NK-92 (cell line): ENCODE measurements around the gene ASPSCR1.
"Not testable (repeated sequence)": the region's sequence is repeated elsewhere in the genome, so short reads cannot be mapped to it uniquely, and the experiment has no call there.

Experiments used
- DNase-seq: peaks from one replicate; lab custom pipeline; 2025; ENCODE audit not compliant: unreplicated experiment; lab: John Stamatoyannopoulos, UW

The ASPSCR1 gene

DNA sequence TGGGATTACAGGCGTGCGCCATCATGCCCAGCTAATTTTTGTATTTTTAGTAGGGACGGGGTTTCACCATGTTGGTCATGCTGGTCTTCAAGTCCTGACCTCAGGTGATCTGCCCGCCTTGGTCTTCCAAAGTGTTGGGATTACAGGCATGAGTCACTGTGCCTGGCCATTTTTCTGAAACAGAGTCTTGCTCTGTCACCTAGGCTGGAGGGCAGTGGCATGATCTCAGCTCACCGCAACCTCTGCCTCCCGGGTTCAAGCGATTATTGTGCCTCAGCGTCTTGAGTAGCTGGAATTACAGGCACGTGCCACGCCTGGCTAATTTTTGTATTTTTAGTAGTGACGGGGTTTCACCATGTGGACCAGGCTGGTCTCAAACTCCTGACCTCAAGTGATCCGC, 4.1 kb downstream of the ASPSCR1 start:
- not testable (repeated sequence) for DNase-seq

DNA sequence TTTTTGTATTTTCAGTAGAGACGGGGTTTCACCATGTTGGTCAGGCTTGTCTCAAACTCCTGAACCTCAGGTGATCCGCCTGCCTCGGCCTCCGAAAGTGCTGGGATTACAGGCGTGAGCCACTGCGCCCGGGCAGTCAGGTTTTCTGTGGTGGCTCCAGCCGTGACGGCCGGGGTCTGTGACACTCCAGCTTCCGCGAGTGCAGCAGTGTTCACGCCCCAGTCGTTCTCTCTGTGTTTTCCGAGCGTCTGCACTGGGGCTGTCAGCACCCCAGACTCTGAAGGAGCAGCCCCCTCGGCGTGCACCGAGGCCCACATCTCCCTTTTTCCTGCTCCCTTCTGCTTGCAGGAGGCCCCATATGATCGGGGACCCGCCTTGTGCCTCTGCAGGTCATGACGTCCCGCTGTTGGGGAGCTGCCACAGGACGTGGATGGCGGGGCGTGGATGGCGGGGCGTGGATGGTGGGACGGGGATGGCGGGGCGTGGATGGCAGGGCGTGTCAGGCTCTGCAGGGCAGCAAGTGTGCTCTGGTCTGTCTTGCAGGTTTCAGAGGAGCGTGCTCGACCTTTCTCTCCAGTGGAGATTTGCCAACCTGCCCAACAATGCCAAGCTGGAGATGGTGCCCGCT, 5.7 kb downstream of the ASPSCR1 start:
- no peak for DNase-seq

DNA sequence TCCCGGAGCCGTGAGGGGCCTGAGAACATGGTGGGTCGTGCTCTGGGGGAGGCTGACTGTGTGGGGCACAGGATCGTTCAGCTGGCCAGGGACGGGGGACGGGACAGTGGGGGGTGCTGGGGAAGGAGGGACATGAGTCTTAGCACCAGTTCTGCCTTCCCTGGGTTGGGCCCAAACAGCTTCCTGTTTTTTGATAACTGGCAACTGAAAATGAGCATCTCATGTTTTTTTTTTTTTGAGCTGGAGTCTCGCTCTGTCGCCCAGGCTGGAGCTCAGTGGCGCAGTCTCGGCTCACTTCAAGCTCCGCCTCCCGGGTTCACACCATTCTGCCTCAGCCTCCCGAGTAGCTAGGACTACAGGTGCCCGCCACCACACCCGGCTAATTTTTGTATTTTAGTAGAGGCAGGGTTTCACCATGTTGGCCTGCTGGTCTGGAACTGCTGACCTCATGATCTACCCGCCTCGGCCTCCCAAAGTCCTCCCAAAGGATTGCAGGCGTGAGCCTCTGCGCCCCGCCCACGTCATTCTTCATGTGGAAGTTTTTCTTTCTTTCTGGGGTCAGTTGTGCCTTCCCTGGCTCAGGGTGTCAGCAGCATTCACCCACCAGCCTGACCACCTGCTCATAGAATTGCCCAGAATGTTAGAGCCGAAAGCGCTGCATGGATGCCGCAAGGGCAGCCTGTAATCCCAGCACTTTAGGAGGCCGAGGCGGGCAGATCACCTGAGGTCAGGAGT, 6.4 kb downstream of the ASPSCR1 start:
- no peak for DNase-seq

DNA sequence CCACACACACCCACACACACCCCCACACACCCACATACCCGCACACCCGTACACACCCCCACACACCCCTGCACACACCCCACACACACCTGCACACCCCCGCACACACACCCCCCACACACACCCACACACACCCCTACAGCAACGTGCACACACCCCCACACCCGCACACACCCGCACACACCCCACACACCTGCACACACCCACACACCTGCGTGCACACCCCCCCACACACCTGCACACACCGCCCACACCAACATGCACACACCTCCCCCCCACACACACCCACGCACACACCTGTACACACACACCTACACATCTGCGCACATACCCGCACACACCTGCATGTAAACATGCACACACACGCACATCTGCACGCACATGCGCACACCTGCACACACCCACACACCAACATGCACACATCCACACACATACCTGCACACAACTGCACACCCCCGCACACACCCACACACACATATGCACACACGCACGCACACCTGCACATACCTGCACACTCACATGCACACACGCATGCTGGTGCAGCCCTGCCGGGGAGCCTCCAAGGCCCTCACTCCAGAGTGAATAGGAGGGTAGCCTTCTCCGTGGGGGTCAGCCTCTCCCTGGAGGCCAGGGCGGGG, 7.5 kb downstream of the ASPSCR1 start:
- DNase-seq, result no peak

DNA sequence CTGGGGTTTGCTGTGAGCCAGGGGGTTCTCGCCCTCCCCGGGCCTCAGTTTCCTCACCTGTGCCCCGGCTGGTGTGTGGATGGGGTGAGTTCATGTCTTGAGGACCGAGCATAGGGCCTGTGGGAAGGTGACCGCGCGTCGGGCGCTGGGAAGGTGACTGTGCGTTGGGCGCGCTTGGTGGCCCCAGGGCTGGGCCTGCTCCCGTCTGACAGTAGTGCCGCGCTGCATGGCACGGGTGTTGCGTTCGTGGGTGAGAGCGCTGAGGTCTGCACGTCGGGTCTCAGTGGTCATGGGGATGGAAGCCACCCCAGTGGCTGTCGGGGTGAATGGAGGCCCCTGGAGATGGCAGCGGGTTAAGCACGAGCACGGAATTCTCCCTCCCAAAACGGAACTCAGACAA, 9.2 kb downstream of the ASPSCR1 start:
- DNase-seq, result no peak

DNA sequence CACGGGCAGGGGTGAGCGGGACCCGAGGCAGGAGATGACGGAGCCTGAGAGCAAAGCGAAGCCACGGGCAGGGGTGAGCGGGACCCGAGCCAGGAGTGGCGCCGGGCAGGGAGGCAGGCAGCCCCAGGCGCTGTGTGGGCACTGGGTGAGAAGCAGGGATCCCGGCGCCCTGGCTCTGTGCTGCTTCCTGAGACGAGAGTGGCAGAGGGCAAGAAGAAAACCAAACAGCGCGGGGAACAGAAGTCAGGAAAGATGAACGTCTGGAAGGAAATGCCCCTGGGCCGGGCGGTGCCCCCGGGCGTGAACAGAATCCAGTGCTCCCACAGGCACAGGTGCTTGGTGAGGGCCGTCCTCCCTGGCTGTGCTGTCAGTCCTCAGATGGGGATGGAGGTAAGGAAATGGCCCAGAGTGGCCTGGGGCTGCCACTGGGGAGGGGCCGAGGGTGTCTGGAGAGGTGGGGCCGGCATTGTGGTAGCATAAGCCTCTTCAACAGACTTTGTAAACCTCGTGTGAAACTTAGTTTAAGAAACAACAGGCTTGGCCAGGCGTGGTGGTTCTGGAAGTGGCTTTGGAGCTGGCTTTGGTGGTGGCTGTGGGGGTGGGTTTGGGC, 9.8 kb downstream of the ASPSCR1 start:
- no peak for DNase-seq

DNA sequence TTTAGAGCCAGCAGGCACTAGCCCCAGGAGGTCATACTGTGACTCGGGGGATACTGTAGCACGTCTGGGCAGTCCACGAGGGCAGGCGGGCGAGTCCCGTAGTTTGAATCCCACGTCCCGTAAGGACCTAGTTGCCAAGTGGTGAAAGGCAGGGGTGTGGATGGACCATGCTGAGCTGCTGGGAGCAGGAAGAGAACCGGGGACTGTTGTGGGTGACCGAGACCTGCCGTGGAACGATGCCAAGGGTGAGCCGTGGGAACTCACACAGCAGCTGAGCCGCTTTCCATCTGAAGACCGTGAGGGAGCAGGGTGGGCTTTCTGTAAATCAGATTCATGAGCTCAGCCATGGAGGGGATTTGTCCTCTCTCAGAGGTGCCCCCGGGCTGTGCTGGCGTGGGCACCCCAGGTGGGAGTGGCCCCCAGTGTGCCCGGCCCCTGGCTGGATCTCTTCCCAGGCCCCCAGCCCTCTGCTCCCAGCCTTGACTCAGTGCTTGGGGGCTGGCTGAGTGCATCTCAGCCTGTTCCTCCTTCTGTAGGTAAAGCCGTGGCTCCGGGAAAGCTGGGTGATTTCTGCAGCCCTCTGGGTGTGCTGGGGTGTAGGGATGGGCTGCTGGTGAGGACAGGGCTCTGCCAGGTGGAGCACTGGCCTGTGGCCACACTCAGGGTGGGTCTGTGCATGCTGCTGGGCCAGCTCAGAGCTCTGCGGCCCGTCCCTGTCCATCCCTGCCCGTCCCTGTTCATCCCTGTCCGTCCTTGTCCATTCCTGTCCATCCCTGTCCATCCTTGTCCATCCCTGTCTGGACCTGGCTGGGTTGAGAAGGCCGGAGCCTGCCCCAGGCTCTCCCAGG, 13.6 kb downstream of the ASPSCR1 start:
- DNase-seq, result no peak

DNA sequence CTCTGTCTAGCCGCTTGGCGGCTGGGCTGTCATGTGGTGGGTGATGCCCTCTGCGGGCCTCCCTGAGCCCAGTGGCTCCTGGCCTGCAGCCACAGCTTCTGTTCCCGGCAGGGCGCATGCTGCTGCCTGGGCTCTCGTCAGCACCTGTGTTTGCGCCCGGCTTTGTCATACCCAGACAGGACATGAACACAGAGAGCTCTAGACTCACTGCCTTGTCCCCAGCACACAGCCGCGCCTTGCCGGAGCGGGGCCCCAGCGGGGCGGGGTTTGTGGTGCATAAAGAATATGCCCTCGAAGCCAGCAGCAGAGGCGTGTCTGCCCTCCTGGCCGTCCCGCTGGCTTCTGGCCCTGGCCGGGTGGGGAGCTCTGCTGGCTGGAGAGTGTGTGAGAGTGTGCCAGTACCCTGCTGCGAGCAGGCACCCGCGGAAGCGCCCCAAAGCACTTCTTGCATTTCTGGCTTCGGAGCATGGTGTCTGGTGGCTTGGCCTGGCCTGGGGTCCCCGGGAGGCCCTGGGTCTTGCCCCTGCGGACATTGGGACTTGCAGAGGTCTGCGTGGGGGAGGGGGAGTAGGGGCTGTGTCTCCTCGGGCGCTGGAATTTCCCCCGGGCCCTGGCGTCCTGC, 14.4 kb downstream of the ASPSCR1 start:
- DNase-seq, result no peak

DNA sequence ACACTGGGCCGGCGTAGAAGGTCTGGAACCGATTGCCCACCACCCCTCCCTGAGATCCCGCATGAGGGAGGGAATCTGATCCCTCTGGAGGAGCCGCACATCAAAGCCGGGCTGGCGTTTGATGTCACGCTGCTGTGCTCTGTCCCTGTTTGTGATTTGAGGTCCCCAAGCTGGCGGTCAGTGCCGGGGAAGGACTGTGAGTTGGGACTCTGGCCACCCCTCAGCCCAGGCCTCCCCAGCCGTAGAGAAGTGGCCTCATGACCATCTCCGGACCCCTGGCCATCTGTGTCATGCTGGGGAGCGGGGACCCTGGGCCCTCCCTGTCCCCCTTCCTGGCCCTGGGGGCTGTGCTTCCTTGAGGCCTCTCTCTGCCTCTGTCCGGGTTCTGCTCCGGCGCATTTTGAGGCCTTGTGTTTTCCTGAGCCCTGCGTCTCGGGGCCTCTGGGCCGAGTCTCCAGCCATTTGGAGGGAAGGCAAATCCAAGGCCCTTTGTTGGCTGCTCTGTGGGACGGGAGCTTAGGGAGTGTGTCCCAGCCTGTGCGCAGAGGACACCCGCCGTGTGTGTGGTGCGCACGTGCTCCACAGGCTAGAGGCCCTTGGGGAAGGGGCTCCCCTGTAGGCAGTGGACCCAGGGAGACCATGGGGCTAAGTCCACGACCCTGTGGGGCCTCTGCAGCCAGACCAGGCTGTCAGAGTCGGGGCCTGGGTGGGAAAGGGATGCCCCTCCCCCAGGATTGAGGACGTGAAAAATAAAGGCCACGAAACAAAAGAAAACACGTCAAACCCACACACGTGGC, 15.1 kb downstream of the ASPSCR1 start:
- DNase-seq, result no peak

DNA sequence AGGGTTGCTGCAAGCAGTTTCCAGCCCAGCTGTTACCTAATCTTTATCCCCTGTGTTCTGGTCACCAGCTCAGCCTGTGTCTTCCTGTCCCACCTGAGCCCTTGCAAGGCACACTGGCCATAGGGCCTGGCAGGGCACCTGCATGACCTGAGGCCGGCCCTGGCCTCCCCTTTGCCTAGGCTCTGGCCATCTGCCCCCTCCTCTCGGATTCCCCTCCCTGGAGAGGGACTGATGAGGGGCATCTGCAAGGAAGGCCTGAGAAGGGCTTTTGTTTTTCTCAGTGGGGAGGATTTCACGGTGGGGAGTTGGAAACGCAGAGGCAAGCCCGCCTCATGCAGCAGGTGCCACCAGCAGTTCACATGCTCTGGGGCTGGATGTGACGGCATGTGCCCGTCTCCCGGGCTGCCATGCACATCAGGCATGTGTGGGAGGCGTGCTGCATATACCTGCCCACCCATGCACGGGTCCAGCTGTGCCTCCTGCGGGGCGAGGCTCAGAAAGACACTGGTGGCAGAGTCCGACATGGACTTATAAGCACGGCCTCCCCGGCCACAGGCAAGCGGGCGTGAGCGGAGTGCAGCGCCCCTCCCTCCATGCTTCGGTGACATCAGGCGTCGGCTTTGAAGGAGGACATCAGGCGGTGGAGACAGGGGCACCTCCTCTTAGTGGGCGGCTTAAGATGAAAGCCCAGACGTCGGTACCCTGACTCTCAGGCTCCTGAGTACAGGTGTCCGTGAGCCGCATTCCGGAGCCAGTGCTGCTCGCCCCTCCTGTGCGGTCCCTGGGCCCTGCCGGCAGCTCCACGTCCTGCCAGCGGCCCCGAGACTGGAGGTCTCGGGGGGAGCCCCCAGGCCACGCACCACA, 16.5 kb downstream of the ASPSCR1 start:
- no peak for DNase-seq

DNA sequence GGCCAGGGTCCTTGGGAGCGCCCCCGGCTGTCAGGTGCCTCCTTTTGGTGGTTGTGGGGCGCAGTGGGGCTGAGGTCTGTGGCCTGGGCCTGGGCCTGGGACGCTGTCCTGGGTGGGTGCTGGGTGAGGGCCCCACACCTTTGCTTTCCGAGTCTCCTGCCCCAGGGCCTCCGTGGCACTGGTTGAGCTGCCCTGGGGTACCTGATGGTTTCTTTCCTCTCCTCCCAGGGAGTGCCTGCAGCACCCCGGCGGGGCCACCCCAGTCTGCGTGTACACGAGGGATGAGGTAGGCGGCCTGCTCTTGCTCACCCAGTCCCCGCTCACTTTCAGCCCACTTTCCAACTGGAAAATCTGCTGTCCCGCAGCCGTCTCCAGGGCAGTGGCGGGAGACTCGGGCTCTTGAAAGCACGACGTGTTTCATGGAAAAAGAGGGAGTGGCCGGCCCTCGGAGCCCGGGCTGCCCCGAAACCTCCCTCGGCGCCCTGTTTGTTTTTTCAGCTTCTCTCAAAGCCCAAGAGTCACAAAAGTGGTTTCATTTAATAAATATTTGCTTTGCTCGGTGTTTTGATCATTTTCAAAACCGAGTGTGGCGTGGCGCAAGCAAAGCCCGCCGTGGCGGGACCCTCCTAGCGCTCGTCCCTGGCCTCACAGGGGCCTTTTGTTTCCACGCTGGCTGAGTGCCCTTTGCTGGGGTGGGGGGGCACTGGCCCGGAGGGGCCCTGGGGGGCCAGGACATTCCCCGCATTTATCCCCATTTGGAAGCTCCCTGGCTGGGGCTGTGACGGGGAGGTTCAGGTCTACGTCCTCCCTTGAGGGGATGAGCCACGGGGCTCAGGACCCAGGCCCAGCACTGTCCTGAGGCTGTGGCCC, 17.4 kb downstream of the ASPSCR1 start:
- DNase-seq, result no peak

DNA sequence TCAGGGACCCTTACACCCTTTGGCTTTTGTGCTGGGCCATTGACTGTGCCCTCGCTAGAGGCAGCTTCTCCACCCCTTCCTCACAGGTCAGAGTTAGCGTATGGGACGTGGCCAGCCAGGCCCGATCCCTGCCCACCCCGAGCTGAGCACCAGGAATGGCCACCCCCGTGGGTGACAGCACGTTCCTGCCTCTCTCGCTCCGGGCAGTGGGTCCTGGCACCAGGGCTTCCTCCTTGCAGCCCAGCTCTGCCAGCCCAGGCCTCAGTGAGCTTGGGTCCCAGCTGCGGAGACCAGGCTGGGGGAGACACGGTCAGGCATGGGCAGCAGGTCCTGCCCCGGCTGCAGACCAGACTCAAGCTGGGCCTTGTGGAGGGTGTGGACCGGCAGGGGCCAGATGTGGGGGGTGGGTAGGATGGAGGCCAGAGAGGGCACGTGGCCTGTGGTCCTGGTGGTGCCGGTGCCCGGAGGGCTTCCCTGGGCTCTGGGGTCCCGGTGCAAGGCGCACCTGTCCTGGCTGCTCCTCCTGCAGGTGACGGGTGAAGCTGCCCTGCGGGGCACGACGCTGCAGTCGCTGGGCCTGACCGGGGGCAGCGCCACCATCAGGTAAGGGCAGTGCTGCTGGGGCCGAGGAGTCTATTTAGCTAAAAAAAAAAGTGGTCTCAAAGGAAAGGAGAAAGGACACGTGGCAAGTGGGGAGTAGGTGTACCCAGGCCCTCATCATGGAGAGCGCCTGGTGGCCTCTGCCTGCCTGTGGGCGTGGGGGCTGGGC, 18.2 kb downstream of the ASPSCR1 start:
- DNase-seq, result no peak

DNA sequence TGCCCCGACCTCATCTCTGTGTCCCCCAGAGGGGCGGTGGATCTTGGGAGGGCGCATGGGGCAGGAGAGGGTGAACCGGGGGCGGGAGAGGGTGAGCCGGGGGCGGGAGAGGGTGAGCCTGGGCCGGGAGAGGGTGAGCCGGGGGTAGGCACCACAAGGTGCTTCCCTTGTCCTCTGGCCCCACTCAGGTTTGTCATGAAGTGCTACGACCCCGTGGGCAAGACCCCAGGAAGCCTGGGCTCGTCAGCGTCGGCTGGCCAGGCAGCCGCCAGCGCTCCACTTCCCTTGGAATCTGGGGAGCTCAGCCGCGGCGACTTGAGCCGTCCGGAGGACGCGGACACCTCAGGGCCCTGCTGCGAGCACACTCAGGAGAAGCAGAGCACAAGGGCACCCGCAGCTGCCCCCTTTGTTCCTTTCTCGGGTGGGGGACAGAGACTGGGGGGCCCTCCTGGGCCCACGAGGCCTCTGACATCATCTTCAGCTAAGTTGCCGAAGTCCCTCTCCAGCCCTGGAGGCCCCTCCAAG, 18.9 kb downstream of the ASPSCR1 start:
- no peak for DNase-seq

DNA sequence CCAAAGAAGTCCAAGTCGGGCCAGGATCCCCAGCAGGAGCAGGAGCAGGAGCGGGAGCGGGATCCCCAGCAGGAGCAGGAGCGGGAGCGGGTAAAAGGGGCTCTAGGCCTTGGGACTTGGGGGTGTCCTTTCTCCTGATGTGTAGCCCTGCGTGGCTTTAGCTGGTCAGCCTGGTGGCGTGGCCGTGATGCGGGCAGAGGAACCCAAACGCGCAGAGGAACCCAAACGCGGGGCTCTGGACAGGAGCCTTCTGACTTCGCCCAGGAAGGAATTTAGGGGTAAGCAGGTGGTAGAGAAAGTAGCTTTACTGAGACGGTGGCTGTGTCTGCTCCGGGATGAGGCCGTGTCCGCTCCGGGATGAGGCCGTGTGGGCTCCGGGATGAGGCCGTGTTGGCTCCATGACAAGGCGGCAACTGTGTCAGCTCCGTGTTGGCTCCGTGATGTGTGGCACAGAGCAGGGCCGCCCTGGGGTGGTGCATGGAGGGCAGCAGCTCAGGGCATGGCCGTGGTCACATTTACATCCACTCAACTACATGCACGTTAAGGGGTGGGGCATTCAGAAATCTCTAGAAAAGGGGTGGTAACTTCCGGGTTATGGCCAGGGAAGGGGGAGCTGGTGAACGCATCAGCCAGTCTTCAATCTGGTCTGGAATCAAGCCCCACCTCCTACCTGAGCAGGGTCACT, 19.5 kb downstream of the ASPSCR1 start:
- no peak for DNase-seq

DNA sequence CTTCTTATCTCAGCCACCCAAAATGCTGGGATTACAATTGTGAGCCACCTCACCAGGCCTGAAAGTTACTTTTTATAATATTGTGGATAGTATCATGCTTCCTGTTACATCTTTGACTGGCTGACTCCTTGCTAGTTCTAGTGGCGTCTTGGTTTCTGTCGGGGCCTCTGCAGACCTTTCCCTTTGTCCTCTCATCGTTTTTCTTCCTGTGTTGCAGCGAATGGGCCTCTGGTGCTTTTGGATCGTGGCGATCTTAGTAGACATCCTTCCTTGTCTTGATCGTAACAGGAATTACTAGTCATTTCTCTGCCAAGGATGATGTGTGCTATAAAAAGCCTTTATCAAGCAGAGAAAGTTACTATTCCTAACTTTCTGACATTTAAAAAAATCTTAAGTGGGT, 20.8 kb downstream of the ASPSCR1 start:
- no peak for DNase-seq

DNA sequence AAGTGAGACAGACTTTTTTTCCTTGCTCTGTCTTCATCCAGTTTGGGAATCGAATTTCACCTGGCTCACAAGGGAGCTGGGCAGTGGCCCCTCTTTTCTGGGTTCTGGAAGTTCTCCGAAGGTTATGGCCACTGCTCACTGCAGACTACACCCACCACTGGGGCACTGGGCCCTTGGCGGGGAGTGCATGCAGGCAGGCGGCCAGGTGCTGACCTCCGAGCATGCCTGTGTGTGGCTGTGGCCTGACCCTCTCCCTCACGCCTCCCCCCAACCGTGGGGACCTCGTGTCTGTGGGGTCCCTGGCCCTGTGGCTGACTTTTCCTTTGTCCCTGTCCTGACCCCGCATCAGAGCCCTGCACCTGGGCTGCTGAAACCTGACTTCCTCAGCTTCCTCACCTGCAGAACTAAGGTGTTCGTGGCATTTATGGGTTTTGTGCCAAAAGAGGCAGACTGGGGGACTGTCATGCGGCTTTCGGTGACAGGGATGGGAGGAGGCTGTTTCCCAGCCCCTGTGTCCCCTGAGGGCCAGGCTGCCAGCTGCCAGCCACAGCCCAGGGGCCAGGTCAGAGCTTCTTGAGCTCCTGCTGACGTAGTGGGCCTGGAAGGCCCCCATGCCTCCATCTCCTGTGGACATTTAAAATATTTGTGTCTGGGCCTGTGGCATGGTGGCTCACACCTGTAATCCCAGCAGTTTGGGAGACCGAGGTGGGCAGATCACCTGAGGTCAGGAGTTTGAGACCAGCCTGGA, 21.4 kb downstream of the ASPSCR1 start:
- DNase-seq, result no peak
